Pancreas (tissue), 10 donors: ENCODE data around the gene SLC5A7. TPM values are rescaled to one million over a fixed set of nuclear protein-coding genes. Genes with fewer than 3 reads are reported as not detected.

ENCODE experiments used
- ATAC-seq, 4 donors: fragments of 200-7000 bp; cut with Tn5 transposase; one replicate each; pipeline versions ENCODE4 v1.8.0 to v1.9.1; 2020; ENCODE audit warnings: mild to moderate bottlenecking in 4 of 4, moderate library complexity in 4 of 4
- DNase-seq, 6 donors: peaks; one replicate each; pipeline ENCODE4 v3.0.0-alpha.2; 2020
- FAIRE-seq: peaks from 2 replicates; lab custom pipeline; 2012; peaks lifted over from hg19 to GRCh38; lab: Jason Lieb, UNC
- H3K27ac ChIP-seq, 4 donors: fragments of 200-600 bp; sonication (generic); 1 replicate in 3 of 4; 2 replicates in 1 of 4; pipeline versions ENCODE4 v1.5.0 to v1.8.0; 2020
- H3K27me3 ChIP-seq, 4 donors: fragments of 200-600 bp; one replicate each; pipeline ENCODE4 v1.8.0; 2021
- H3K36me3 ChIP-seq, 3 donors: fragments of 200-600 bp; sonication (generic) in 1 of 3; one replicate each; pipeline versions ENCODE4 v1.5.0 to v1.8.0; 2020 to 2021
- H3K4me1 ChIP-seq, 3 donors: fragments of 200-600 bp; one replicate each; pipeline ENCODE4 v1.8.0; 2021
- H3K4me3 ChIP-seq, 4 donors: fragments of 200-600 bp; sonication (generic) in 2 of 4; one replicate each; pipeline versions ENCODE4 v1.5.0 to v1.8.0; 2020 to 2021
- H3K9me3 ChIP-seq, 4 donors: fragments of 200-600 bp; one replicate each; pipeline ENCODE4 v1.8.0; 2021
- CTCF ChIP-seq, 4 donors: fragments of 200-600 bp; sonication (generic) in 3 of 4; IDR thresholded peaks; one replicate each; pipeline versions ENCODE4 v1.5.0 to v1.8.0; 2021; ENCODE audit warnings: antibody characterized with exemption in 4 of 4
- WGBS, 2 donors: extraction: QIAGEN DNeasy Blood & Tissue Kit; methylation state at CpG; one replicate each; pipeline ENCODE4 v1.1.7; 2013; 5-methylcytosine and 5-hydroxymethylcytosine counted together
- intact Hi-C, 3 donors: fragments of 100-400 bp; cut with DNase I; formaldehyde crosslinking; loops; one replicate each; pipeline versions ENCODE4 v1.11.1 to v1.14.2; 2022
- polyA plus RNA-seq, 2 donors: library from polyadenylated mRNA; stranded (reverse); fragments of 200-250 nt; gene quantifications; one replicate each; pipeline ENCODE4 v1.2.3, GENCODE V29; 2013
- total RNA-seq, 6 donors: library from RNA; stranded (reverse); fragmentation: NEBNext Ultra II Directional in 4 of 6; extraction: Animal tissue kit (Norgen Biotek cat#: 25700) in 4 of 6; gene quantifications; one replicate each; pipeline versions ENCODE4 v1.2.1 to v1.2.4, GENCODE V29; 2021 to 2023
- donor health status: healthy with polysubstance abuse.
- donor health status: DM: no; HTN: no; CAD: no; lungs with moderate emphysema.
- donor health status: DM: no; HTN: no; CAD: no.
- donor health status: control.
- donor health status: control.
- donor health status: Bipolar disorder and iron deficiency.
- donor health status: DM: yes; HTN: yes; CAD: no.
- donor health status: DM: no; HTN: no; CAD: no.
- donor health status: DM: no; HTN: no; CAD: no.
- donor health status: DM: yes; HTN: yes; CAD: no.

Gene SLC5A7
- total and polyA plus RNA-seq, 8 donors = 0.04 to 0.19 (median 0.09) TPM; not detected in 5

DNA sequence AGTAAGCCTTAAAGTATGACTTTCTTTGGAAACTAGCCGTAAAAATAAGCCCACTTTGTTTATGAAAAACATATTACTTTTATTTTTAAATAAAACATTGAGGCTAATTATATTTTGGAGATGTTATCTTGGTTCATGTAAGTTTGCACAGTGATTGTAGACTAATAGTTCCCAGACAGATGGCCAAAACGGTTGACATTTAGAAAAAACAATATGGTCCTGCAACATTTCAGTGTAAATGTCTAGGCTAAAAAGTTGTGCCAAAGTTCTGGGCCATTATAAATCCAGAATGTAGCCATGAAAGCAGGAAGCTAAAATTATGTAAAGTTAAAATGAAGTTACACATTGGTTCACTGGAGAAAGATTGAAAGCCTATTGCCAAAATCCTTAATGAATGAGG, 43.6 kb downstream of the SLC5A7 start:
- no peak for TF ChIP-seq CTCF (IDR thresholded peaks at IDR 0.05)
- DNase-seq = no peak
- intact Hi-C loops = no loop called here

DNA sequence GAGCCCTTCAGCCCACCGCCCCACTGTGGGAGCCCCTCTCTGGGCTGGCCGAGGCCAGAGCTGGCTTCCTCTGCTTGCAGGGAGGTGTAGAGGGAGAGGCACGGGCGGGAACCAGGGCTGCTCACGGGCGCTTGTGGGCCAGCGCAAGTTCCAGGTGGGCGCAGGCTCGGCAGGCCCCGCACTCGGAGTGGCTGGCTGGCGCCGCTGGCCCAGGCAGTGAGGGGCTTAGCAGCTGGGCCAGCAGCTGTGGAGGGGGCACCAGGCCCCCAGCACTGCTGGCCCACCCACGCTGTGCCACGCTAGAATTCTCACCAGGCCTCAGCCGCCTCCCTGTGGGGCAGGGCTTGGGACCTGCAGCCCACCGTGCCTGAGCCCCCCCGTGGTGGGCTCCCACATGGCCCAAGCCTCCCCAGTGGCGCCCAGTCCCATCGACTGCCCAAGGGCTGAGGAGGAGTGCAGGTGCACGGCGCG, 45.2 kb downstream of the SLC5A7 start:
- H3K4me3 ChIP-seq = no peak overlapping the region
- intact Hi-C loops = no loop called here
- H3K27ac ChIP-seq = no peak overlapping the region
- no peaks in the 10 kb centered on the region for H3K9me3 ChIP-seq
- FAIRE-seq (no peak), DNase-seq (peak in 3 of 6 donors; percentile 9 to 58 (median 47)), ATAC-seq (no peak)
- no peak for TF ChIP-seq CTCF (IDR thresholded peaks at IDR 0.05)
- no peaks in the 10 kb centered on the region for H3K4me1 ChIP-seq
- H3K36me3 ChIP-seq = no peaks in the 10 kb centered on the region
- 89 to 91% methylated on average over 17 to 23 of the region's 23 CpGs for WGBS, 2 donors
- no peaks in the 10 kb centered on the region for H3K27me3 ChIP-seq

More for the DNA sequence above, 43.6 kb downstream of the SLC5A7 start:
- Histone ChIP-seq H3K4me1 (no peaks in the 10 kb centered on the region), H3K9me3 (no peaks in the 10 kb centered on the region), H3K27me3 (no peaks in the 10 kb centered on the region), H3K4me3 (no peak overlapping the region), H3K36me3 (no peaks in the 10 kb centered on the region), H3K27ac (no peak overlapping the region)
- no peak for FAIRE-seq
- 50 to 72% methylated on average over 2 of the region's 2 CpGs for whole genome bisulfite sequencing, 2 donors
- no peak for ATAC-seq

- no peaks in the 10 kb centered on the region for H3K4me1 ChIP-seq
- no peak for DNase-seq
- no peak overlapping the region for H3K4me3 ChIP-seq
- intact Hi-C loops = no loop called here
- H3K36me3 ChIP-seq = no peaks in the 10 kb centered on the region
- TF ChIP-seq CTCF (IDR thresholded peaks at IDR 0.05) = no peak
- no peaks in the 10 kb centered on the region for H3K27me3 ChIP-seq
- H3K9me3 ChIP-seq = no peaks in the 10 kb centered on the region
- no peak overlapping the region for H3K27ac ChIP-seq
- no peak for FAIRE-seq
- ATAC-seq = no peak
Observed at GRCh38 chr2:108034843-108035242, 48.5 kb downstream of the SLC5A7 start.

GRCh38 chr2:108048752-108049151, 62.4 kb downstream of the SLC5A7 start:
- Histone ChIP-seq H3K9me3 (no peaks in the 10 kb centered on the region), H3K4me1 (no peaks in the 10 kb centered on the region), H3K4me3 (no peak overlapping the region), H3K27ac (no peak overlapping the region), H3K27me3 (no peaks in the 10 kb centered on the region), H3K36me3 (no peaks in the 10 kb centered on the region)
- intact Hi-C loops = no loop called here
- DNase-seq (no peak), ATAC-seq (no peak), FAIRE-seq (no peak)
- TF ChIP-seq CTCF (IDR thresholded peaks at IDR 0.05) = no peak
- 46 to 64% methylated on average over 5 of the region's 5 CpGs for WGBS, 2 donors

GRCh38 chr2:108058576-108059137, 72.3 kb downstream of the SLC5A7 start:
- Histone ChIP-seq H3K9me3 (no peaks in the 10 kb centered on the region), H3K4me3 (no peak overlapping the region), H3K4me1 (no peaks in the 10 kb centered on the region), H3K27ac (no peak overlapping the region), H3K27me3 (no peaks in the 10 kb centered on the region), H3K36me3 (no peaks in the 10 kb centered on the region)
- FAIRE-seq (no peak), DNase-seq (no peak), ATAC-seq (no peak)
- TF ChIP-seq CTCF (IDR thresholded peaks at IDR 0.05) = no peak
- 51 to 62% methylated on average over 3 of the region's 3 CpGs for WGBS, 2 donors
- intact Hi-C loops = no loop called here
